D721Med (cell line): ENCODE results near the gene SFXN5.

ENCODE experiments used
- DNase-seq: peaks from one replicate; pipeline ENCODE4 v3.0.0; 2011; ENCODE audit warnings: low spot score; ENCODE audit not compliant: insufficient read length
- FAIRE-seq: peaks from 2 replicates; lab custom pipeline; 2011; peaks lifted over from hg19 to GRCh38; lab: Jason Lieb, UNC
- CTCF ChIP-seq: IDR thresholded peaks from 2 replicates; pipeline ENCODE4 v1.5.1; 2012; ENCODE audit warnings: mild to moderate bottlenecking, control low read depth; ENCODE audit not compliant: insufficient read depth; ENCODE audit errors: missing control alignments

The SFXN5 gene

GRCh38 chr2:72921853-72922252, 149.7 kb downstream of the SFXN5 start:
- no peak for TF ChIP-seq CTCF
- FAIRE-seq: no peak
- DNase-seq: no peak

- DNase-seq (no peak), FAIRE-seq (no peak)
- TF ChIP-seq CTCF: no peak
These were observed 150.2 kb downstream of the SFXN5 start for GRCh38 chr2:72921088-72921851.

GRCh38 chr2:72920318-72921087, 151.0 kb downstream of the SFXN5 start:
- TF ChIP-seq CTCF: no peak
- no peak for DNase-seq
- FAIRE-seq: no peak

- TF ChIP-seq CTCF: no peak
- DNase-seq: no peak
- no peak for FAIRE-seq
These were observed 151.8 kb downstream of the SFXN5 start for GRCh38 chr2:72919414-72920317.

- TF ChIP-seq CTCF: no peak
- FAIRE-seq (no peak), DNase-seq (no peak)
These were observed 153.5 kb downstream of the SFXN5 start for GRCh38 chr2:72917877-72918553.

GRCh38 chr2:72917138-72917876, 154.2 kb downstream of the SFXN5 start, which contains the start of gene EMX1:
Gene EMX1 (plus strand): TSS chr2:72917519. CDS start chr2:72917853, 334 bp downstream.
- FAIRE-seq (no peak), DNase-seq (no peak)
- no peak for TF ChIP-seq CTCF
